Measurements from ENCODE around the gene PRSS38. TPM values are rescaled to one million over a fixed set of nuclear protein-coding genes. Genes with fewer than 3 reads are reported as not detected.

The PRSS38 gene
- total and polyA plus RNA-seq, 2 donors (not counting 3 experiments of a cell fraction or from before 2014, with no cell fraction given) = not detected

- no peak overlapping the region for H2AFZ ChIP-seq (ENCODE audit: low read depth, low read length)
- peaks cover 0 to 6% of the 10 kb centered on the region in 2 experiments for H3K36me3 ChIP-seq (ENCODE audit: control insufficient read depth in 2 of 2, extremely low read depth in 1 of 2, insufficient read depth in 2 of 2, low read length in 2 of 2)
- H3K4me2 ChIP-seq (ENCODE audit: insufficient read depth, low read length) = no peak overlapping the region
- H3K27ac ChIP-seq (ENCODE audit: insufficient read depth, low read depth, low read length) = no peak overlapping the region
- CTCF ChIA-PET = no interaction called here
- DNase-seq (ENCODE audit: low read depth, low spot score) (no peak), FAIRE-seq (no peak)
- intact Hi-C loops (cut with micrococcal nuclease) = no loop called here
- dilution Hi-C loops (cut with MboI; ENCODE audit: extremely low pct_ligation_motif_present, low sequenced_read_pairs) = no loop called here
- POLR2A ChIA-PET = no interaction called here
- no peak overlapping the region for H3K9ac ChIP-seq (replicated peaks; ENCODE audit: extremely low read depth, insufficient read depth, low read length)
- H3K9me3 ChIP-seq (replicated peaks; ENCODE audit: control insufficient read depth, insufficient read depth, low read length) = no peaks in the 10 kb centered on the region
- no peaks in the 10 kb centered on the region for H3K27me3 ChIP-seq (ENCODE audit: control insufficient read depth in 2 of 2, insufficient read depth in 2 of 2, low read length in 2 of 2)
- H3K79me2 ChIP-seq (ENCODE audit: control insufficient read depth, insufficient read depth, low read length) = no peaks in the 10 kb centered on the region
- no peaks in the 10 kb centered on the region for H4K20me1 ChIP-seq (replicated peaks; ENCODE audit: control insufficient read depth, extremely low read depth, insufficient read depth, low read length)
- no peaks in the 10 kb centered on the region for H3K9me1 ChIP-seq (replicated peaks; ENCODE audit: control insufficient read depth, extremely low read depth, insufficient read depth, low read length)
- BruUV-seq (replicated peaks) = no TSS peak
- H3K4me3 ChIP-seq (replicated peaks in 1 of 3; ENCODE audit: insufficient read depth in 1 of 3, low read depth in 1 of 3, low read length in 3 of 3) = no peak overlapping the region
- peaks cover 10% of the 10 kb centered on the region for H3K4me1 ChIP-seq (ENCODE audit: control insufficient read depth, extremely low read depth, insufficient read depth, low read length)
- TF ChIP-seq CTCF (IDR thresholded peaks at IDR 0.05; ENCODE audit: extremely low read depth in 1 of 2, insufficient read depth in 1 of 2, low read depth in 1 of 2, low read length in 2 of 2) (no peak), MYC (IDR thresholded peaks at IDR 0.05; ENCODE audit: low read depth, low read length) (no peak), FOS (IDR thresholded peaks at IDR 0.05; ENCODE audit: borderline replicate concordance, insufficient read depth, low read length) (no peak), POLR2AphosphoS5 (IDR thresholded peaks at IDR 0.05; ENCODE audit: insufficient read depth, low read depth, low read length) (no peak), JUN (IDR thresholded peaks at IDR 0.05; ENCODE audit: borderline replicate concordance, insufficient read depth, insufficient read length, low read depth) (no peak), GATA2 (IDR thresholded peaks at IDR 0.05; ENCODE audit: insufficient read depth, insufficient read length, low read depth, low read length) (no peak), POLR2A (IDR thresholded peaks at IDR 0.05; ENCODE audit: low read depth, low read length) (no peak), EZH2 (IDR thresholded peaks at IDR 0.05; ENCODE audit: borderline replicate concordance, low read depth, low read length, severe bottlenecking) (no peak)
- TF ChIP-seq, protein P1, sequence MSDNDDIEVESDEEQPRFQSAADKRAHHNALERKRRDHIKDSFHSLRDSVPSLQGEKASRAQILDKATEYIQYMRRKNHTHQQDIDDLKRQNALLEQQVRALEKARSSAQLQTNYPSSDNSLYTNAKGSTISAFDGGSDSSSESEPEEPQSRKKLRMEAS (IDR thresholded peaks at IDR 0.05; ENCODE audit: insufficient read depth, insufficient read length) = no peak
Observed at GRCh38 chr1:227777646-227778045, 37.8 kb upstream of the PRSS38 start.
